Middle frontal gyrus (tissue), 1 donor: Measurements from ENCODE around the gene SYT3.

Experiments used
- DNase-seq: peaks from one replicate; pipeline ENCODE4 v3.0.0-alpha.2; 2015; ENCODE audit warnings: low spot score; ENCODE audit errors: extremely low spot score

The SYT3 gene

GRCh38 chr19:50639121-50640112 lies at the start of gene SYT3:
TSS of gene SYT3 (minus strand) at chr19:50639881. CDS start at chr19:50637411, 2,470 bp downstream.
- peak; percentile 60 for DNase-seq

GRCh38 chr19:50688766-50689165 lies 49.1 kb upstream of the SYT3 start:
- DNase-seq = no peak

- DNase-seq = no peak
Measured at GRCh38 chr19:50686310-50687032, 46.8 kb upstream of the SYT3 start.

GRCh38 chr19:50679177-50680125 lies 39.8 kb upstream of the SYT3 start:
- peak; percentile 81 for DNase-seq

- no peak for DNase-seq
Measured at GRCh38 chr19:50678323-50678722, 38.6 kb upstream of the SYT3 start.

- no peak for DNase-seq
Measured at GRCh38 chr19:50677636-50678035, 38.0 kb upstream of the SYT3 start.

GRCh38 chr19:50676625-50677197 lies 37.0 kb upstream of the SYT3 start:
- no peak for DNase-seq

- no peak for DNase-seq
Measured at GRCh38 chr19:50673118-50673517, 33.4 kb upstream of the SYT3 start.

- no peak for DNase-seq
Measured at GRCh38 chr19:50670102-50670380, 30.4 kb upstream of the SYT3 start.

GRCh38 chr19:50669302-50670101 lies 29.8 kb upstream of the SYT3 start:
- no peak for DNase-seq

- DNase-seq = no peak
Measured at GRCh38 chr19:50668879-50669278, 29.2 kb upstream of the SYT3 start.

GRCh38 chr19:50668416-50668815 lies 28.7 kb upstream of the SYT3 start:
- no peak for DNase-seq

- DNase-seq = no peak
Measured at GRCh38 chr19:50667759-50668231, 28.1 kb upstream of the SYT3 start.

- no peak for DNase-seq
Measured at GRCh38 chr19:50667177-50667758, 27.6 kb upstream of the SYT3 start.

- no peak for DNase-seq
Measured at GRCh38 chr19:50666346-50667176, 26.9 kb upstream of the SYT3 start.

GRCh38 chr19:50664204-50664603 lies 24.5 kb upstream of the SYT3 start:
- no peak for DNase-seq

- no peak for DNase-seq
Measured at GRCh38 chr19:50663482-50663790, 23.8 kb upstream of the SYT3 start.

- no peak for DNase-seq
Measured at GRCh38 chr19:50662651-50663481, 23.2 kb upstream of the SYT3 start.
